ENCODE results near the gene MAP6D1. TPM values are rescaled to one million over a fixed set of nuclear protein-coding genes. Genes with fewer than 3 reads are reported as not detected.
A peak's percentile ranks its signal among the peaks of the same experiment; 100 is the strongest.

Gene MAP6D1
- total RNA-seq, 1 donor from 2014 or later: 0.79 TPM

GRCh38 chr3:183828538-183828870 lies 3.1 kb upstream of the MAP6D1 start:
- TF ChIP-seq CTCF (IDR thresholded peaks at IDR 0.05; ENCODE audit: insufficient read depth, low read length, severe bottlenecking): no peak
- Histone ChIP-seq H3K27me3 (ENCODE audit: control insufficient read depth, insufficient read depth, low read length) (no peaks in the 10 kb centered on the region), H3K36me3 (ENCODE audit: control insufficient read depth, insufficient read depth, low read length) (peaks cover 14% of the 10 kb centered on the region), H3K4me3 (ENCODE audit: low read depth, low read length) (no peak overlapping the region)
- FAIRE-seq: no peak
- no peak for DNase-seq (ENCODE audit: low read depth)

- peak; percentile 79 for FAIRE-seq
These were observed 2.6 kb upstream of the MAP6D1 start for GRCh38 chr3:183827809-183828537.

GRCh38 chr3:183826448-183827250 lies 1.3 kb upstream of the MAP6D1 start:
- FAIRE-seq (no peak), DNase-seq (ENCODE audit: low read depth) (peak; percentile 48)
- peaks cover 5% of the 10 kb centered on the region for H3K36me3 ChIP-seq (ENCODE audit: control insufficient read depth, insufficient read depth, low read length)
- TF ChIP-seq CTCF (IDR thresholded peaks at IDR 0.05; ENCODE audit: insufficient read depth, low read length, severe bottlenecking): no peak
- H3K4me3 ChIP-seq (ENCODE audit: low read depth, low read length): no peak overlapping the region
- H3K27me3 ChIP-seq (ENCODE audit: control insufficient read depth, insufficient read depth, low read length): no peaks in the 10 kb centered on the region

More at GRCh38 chr3:183827809-183828537, 2.6 kb upstream of the MAP6D1 start:
- H3K4me3 ChIP-seq (ENCODE audit: low read depth, low read length): no peak overlapping the region
- no peaks in the 10 kb centered on the region for H3K27me3 ChIP-seq (ENCODE audit: control insufficient read depth, insufficient read depth, low read length)
- H3K36me3 ChIP-seq (ENCODE audit: control insufficient read depth, insufficient read depth, low read length): peaks cover 10% of the 10 kb centered on the region
- DNase-seq (ENCODE audit: low read depth): no peak
- no peak for TF ChIP-seq CTCF (IDR thresholded peaks at IDR 0.05; ENCODE audit: insufficient read depth, low read length, severe bottlenecking)

GRCh38 chr3:183824761-183825455 lies 469 bp downstream of the MAP6D1 start:
- DNase-seq (ENCODE audit: low read depth) (no peak), FAIRE-seq (no peak)
- TF ChIP-seq CTCF (IDR thresholded peaks at IDR 0.05; ENCODE audit: insufficient read depth, low read length, severe bottlenecking): no peak
- H3K36me3 ChIP-seq (ENCODE audit: control insufficient read depth, insufficient read depth, low read length): peaks cover under 1% of the 10 kb centered on the region
- no peaks in the 10 kb centered on the region for H3K27me3 ChIP-seq (ENCODE audit: control insufficient read depth, insufficient read depth, low read length)
- H3K4me3 ChIP-seq (ENCODE audit: low read depth, low read length): peak overlapping the region; percentile 46

- TF ChIP-seq CTCF (IDR thresholded peaks at IDR 0.05; ENCODE audit: insufficient read depth, low read length, severe bottlenecking): no peak
- no peaks in the 10 kb centered on the region for H3K36me3 ChIP-seq (ENCODE audit: control insufficient read depth, insufficient read depth, low read length)
- no peaks in the 10 kb centered on the region for H3K27me3 ChIP-seq (ENCODE audit: control insufficient read depth, insufficient read depth, low read length)
- FAIRE-seq (no peak), DNase-seq (ENCODE audit: low read depth) (no peak)
- no peak overlapping the region for H3K4me3 ChIP-seq (ENCODE audit: low read depth, low read length)
These were observed 1.4 kb downstream of the MAP6D1 start for GRCh38 chr3:183823963-183824362.

Measured in bronchial epithelial cell (primary cell).